NCI-H510A (cell line): ENCODE results near the gene SYTL1.
A peak's percentile ranks its signal among the peaks of the same experiment; 100 is the strongest.

Experiments used
- DNase-seq: peaks from one replicate; lab custom pipeline; 2025; lab: John Stamatoyannopoulos, UW

The SYTL1 gene

DNA sequence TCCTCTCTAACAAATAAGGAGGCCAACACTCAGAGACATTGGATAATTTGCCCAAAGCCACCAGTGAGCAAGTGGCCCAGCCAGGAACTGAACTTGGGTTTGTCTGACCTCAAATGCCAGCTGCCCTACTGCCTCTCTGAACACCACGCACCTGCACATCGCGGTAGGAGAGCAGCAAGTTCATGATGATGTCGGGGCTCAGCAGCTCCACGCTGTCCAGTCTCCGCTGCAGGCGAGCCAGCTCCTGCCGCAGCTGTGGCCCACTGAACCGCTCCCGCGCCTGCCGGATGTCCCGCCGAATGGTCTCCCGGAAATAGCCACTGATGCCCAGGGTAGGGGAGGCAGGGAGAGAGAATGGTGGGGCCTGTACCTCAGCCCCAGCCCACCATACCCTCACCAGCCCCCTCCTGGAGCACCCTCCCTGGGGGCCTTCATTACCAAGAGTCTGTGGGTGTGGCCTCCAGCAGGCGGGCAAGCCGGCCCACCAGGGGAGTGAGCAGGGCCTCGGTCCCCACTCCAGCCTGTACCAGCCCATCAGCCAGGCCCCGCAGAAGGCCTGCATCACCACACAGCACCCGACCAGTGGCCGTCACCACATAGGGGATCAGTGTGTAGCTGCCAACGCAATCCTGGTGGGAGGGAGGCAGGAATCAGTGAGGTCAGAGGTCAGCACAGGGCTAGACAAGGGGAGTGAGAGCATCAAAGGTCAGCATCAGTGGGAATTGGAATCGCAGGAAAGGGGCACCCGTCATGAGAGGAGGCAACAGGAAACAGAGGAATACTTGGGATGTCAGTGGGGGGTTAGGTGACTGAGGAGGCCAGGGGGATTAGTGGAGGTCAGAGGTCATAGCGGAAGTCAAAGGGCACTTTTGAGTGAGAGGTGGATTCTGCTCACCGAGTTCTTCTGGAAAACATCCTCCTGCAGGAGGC lies 22.2 kb downstream of the SYTL1 start:
- no peak for DNase-seq

DNA sequence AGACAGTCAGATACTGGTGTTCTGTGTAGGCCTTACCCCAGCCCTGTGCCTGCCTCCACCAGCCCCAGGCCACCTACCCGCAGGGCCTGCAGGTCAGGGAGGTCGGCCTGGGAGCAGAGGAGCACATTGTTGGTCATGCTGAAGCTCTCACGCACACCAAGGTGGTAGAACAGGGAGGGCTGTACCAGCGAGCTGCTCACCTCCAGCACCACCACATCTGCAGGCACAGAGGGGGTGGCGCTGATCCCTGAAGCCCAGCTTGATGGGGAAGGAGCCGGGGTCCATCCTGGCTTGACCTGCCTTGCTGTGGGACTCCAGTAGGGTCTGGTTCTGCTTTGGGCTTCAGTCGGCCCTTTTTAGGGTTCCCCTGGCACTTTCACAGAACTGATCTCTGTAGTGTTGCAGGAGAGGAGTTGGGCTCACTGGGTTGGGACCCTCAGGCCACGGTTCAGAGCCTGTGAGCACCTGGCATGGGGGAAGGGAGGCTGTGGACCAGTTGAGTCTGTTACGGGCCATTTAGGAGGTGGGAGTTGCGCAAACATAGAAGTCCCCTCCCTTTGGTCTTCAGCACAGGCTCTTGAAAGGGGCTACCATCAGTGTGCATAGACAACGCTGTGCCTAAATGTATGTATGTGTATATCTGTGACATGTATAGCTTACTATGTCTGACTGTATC lies 23.0 kb downstream of the SYTL1 start:
- no peak for DNase-seq

DNA sequence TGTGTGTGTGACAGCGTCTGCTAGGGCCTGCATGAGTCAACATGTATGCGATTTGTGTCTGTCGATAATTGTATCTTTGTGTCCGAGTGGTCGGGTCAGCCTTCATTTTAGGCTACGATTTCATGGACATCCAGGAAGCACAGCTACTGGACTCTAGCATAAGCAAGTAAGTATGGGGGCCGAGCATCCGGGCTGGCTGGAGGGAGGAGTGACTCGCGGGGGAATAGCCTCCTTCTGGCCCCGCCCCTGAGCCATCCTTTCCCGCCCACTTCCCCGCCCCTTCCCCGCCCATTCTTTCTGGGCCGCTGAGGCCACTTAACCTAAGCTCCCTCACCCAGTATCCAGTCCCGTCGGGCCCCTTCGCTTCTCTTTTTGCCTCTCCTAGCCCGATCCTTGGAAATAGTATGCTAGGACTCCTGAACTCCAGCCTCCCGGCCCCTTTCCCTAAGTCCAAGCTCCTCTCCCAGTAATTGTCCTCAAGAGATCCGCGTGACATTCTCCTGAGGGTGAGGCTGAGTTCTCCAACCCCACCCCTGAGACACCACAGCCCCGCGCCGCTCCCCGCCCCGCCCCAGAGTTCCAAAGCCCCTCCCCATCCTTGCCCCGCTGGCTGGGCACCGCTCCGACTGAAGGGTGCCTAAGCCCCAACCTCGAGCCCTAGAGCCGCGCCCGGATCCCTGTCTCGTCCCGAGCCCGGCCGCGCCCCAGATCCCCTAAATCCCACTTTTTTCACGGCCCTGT lies 23.7 kb downstream of the SYTL1 start:
- DNase-seq: peak; percentile 74

DNA sequence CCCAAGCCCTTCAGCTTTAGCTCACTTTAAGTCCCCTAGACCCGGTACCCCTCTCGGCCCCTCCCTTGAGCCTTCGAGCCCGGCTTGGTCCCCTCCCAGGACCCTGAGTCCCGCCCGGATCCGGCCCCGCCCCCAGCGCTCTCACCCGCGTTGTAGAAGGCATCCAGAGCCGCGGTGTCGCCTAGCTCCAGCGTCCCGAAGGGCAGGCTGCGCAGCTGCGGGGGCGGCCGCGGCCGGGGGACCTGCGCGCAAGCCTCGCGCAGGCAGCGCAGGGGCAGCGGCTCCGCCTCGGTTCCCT lies 24.2 kb downstream of the SYTL1 start:
- peak; percentile 65 for DNase-seq

DNA sequence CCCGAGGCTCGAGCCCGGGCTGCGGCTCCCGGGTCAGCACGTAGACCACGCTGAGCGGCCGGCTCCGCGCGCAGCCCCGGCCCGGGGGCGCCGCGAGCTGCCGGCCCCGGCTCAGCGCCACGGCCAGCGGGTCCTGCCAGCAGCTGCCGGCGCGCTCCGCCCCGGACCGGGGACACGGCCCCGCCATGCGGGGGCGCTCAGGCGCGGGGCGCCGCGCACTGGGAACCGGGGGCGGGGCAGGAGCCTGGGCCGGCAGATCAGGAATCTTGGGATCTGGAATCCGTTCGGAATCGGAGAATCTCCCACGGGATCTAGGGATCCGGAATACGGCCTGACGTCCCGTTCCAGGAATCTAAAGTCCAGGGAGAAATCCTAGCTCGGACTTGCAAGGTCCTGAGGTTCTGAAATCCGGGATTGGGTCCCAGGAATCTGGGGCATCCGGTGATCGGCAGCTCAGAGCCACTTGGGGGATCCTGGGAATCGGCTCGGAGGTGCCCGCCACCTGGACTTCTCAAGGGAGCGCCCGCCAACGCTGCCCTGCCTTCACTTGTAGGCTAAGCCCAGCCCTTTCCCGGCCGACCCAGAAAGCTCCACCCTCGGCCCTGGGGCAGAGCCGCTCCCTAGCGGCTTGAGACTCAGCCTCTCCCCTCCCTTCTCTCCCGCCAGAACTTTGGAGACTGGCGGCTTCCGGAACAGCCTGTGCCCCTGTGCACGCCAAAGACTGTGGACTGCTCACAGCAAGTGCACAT lies 24.8 kb downstream of the SYTL1 start, which contains the start of gene MAP3K6:
Gene MAP3K6, minus strand, starts transcription at position 551 of the 749 bp plus-strand sequence. Its CDS starts 364 bp downstream, at position 187.
- peak; percentile 81 for DNase-seq

DNA sequence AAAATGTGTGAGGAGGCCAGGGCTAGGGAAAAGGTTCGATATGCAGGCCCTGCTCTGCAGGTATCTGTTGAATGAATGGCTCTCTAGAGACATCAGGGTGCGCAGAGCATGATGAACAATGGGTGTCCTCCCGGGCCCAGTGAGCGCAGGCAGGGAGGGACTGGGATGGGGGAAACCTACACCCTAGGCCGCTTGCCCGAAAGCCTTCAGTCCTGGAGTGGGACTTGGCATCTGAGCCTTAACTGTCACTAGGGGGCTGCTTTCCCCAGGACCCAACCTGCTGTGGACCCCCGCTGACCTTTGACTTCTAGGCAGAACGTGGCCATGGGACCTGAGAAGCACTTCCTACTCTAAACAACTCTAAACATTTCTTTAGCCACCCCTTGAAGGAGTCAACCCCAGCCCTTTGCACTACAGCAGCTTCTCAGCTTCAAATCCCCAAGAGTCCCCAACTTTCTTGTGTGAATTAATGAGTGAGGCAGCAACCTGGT lies 25.4 kb downstream of the SYTL1 start:
- no peak for DNase-seq

DNA sequence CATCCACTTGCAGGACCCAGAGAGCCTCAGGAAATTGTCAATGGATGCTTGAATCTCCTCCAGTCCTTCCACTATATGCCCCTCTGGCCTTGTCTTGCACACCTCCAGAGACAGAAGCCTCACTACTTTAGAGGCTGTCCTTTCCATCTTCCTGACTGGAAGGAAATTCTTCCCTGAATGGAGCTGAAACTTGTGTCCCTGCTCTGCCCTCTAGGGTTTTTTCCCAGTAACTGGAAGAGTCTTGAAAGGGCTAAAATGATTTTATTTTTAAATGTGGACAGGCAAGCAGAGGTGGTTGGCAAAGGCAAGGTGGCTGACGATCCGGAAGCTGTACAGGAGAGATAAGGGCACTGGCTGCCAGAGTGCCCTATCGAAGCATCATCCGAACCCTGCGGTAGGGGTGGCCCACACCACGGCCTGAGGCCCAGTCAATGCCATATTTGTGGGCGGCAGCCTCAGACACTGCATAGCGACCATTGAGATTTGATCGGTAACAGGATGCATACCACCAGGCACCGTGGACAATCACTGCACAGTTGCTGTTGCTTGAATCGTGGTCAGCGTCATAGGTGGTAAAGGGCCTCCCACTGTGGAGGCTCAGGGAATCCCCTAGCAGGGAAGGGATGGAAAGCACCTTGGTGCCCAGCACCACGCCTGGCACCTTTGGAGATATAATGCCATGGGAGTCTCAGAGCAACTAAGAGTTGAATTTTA lies 27.2 kb downstream of the SYTL1 start:
- no peak for DNase-seq

DNA sequence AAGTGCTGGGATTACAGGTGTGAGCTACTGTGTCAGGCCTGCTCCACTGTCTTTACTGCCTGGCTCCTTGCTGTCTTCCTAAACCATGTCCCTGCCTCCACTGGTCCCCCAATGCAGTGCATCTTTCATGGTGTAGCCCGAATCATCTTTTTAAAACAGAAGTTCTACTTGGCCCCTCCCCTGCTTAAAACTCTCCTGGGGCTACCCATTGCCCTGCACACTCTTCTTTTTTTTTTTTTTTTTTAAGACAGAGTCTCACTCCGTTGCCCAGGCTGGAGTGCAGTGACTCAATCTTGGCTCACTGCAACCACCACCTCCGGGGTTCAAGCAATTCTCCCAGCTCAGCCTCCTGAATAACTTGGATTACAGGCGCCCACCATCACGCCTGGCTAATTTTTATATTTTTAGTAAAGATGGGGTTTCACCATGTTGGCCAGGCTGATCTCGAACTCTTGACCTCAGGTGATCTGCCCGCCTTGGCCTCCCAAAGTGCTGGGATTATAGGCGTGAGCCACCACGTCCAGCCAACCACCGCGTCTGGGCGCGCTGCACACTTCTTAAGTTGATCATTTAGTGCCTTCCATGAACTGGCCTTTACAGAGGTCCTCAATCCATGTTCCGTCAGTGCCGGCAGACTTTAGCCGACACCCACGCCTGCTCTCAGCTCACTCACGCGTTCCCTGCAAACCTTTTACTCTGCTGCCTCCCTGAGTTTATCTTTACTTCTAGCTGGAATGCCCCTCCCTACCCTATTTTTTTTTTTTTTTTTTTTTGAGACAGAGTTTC lies 30.4 kb downstream of the SYTL1 start:
- no peak for DNase-seq

DNA sequence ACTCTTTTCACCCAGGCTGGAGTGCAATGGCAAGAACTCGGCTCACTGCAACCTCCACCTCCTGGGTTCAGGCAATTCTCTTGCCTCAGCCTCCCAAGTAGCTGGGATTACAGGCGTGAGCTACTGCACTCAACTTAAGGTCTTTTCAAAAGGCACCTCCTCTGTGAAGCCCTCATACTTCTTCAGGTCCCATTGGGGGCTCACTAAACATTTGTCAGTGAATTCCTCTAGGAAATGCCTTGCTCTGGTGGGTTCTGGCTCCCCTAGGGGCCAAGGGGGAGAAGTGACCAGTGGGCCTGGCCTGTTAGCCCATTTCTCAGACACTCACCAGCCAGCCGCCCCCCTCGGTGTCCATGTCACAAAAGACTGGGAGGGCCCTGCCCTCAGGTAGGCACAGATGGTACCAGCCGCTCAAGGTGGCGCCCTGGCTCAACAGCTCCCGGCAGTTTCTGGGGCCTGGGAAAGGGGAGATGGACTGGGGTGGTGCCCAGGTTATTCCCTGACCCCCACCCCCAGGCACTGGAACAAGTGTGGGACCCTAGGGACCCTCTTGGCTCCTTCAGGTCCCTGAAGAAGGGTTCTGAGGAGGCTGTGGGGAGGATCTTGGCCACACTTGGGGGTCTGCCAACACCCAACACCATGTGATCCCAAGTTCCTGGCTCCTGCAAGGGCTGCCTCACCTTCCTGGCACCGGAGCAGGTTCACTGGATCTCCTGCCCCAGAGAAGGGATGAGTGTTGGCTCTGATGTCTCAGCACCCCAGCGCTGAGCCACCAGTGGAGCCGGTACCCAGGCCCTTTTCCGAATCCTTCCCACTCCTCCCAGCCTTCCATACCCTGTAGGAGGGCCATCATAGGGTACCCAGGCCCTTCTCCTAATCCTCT lies 31.2 kb downstream of the SYTL1 start:
- DNase-seq: no peak

DNA sequence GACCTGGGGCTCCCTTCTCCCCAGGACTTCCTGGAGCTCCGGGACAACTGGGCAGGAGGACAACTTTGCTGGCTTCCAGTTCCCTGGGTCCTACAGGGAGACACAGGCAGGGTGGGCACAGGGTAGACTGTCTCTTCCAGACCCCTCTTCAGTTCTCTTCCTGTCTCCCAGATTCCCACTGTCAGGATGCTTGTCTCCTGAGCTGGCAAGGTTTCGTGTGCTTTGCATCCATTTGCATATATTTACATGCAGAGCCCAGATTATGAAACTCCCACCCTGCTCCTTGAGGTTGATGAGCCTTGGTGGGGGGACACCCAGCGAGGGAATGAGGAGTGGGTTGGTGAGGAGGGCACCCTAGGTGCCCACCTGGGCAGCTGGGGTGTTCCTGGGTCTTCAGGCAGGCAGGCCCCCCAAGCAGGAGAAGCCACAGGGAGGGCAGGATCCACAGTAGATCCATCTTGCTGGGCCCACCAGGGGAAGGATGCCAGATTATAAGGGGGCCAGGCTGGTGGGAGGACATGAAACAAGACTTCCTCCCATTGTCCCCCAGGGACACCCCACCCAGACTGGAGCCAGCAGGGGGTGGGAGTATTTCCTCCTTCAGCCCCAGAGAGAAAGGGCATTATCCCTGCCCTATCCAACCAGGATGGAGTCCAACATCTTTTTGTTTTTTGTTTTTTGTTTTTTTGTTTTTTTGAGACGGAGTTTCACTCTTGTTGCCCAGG lies 32.7 kb downstream of the SYTL1 start, which contains the start of gene FCN3:
Gene FCN3, minus strand, starts transcription at position 463 of the 725 bp plus-strand sequence. Its CDS starts 6 bp downstream, at position 457.
- DNase-seq: no peak

DNA sequence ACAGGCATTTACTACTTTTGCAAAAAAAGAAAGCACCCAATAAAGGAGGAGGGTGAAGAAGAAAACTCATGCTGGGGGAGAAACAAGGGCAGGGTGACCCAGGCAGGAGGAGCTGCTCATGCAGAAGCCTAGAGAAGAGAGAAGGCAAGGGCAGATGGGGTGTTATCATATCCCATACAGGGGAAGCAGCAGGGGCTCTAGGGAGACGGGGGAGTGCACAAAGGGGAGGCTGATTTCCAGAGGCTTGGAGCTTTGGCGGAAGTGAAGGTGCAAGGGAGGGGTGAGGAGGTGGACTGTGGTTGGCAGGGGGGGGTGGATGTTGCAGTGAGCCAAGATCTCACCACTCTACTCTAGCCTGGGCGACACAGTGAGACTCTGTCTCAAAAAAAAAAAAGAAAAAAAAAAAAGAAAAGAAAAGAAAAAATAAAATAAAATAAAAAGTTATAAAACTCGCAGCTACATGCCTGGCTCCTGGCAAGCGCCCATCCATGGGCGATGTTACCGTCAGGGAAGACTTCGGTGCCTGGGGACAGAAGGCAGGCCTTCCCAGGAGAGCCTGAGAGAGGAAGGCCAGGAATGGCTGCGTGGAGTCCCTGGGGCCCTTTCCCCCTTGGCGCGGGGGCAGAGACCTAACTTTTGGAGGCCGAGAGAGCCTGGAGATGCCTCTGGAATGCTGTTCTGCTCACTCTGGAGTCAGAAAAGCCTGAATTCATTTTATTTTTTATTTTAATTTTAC lies 36.1 kb downstream of the SYTL1 start:
- DNase-seq: no peak

DNA sequence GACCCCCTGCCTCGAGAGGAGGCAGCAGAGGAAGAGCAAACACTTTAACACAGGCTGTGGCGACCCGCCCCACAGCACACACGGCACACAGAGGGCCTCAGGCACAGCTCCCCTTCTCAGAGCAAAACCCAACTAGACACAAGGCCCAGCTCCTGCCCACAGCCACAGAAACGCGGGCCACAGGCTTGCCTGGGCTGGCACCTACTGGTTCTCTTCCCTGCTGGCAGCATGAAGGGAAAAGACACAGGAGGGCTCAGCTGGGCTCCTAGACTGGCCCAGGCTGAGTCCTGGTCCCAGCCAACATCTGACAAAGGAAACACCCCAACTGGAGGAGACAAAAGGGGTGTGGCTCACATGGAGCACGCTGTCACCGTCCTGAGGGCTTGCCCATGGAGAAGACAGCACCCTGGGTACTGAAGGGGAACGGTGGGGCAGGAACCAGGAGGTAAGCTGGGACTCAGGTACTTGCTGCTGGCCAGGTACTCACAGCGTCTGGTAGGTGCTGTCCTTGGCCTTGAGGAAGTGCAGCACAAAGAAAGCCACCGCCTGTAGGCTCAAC lies 37.8 kb downstream of the SYTL1 start:
- no peak for DNase-seq

DNA sequence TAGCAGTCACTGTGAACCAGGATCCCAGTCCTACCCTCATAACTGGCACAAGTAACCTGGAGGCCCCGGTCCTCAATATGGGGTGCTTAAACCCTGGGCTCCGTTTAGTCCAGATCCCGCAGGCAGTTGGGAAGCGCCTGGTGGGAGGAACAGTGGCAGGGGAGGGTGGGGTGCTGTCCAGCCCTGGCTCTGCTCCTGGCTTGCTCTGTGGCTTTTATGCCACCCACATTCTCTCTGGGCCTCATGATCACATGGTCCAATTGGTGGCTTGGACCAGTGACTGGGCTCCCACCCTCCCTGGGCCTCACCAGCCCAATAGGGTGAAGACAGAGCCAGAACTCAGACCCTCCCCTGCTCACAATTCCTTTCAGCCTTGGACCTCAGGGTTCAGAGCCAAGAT lies 38.4 kb downstream of the SYTL1 start:
- DNase-seq: no peak

DNA sequence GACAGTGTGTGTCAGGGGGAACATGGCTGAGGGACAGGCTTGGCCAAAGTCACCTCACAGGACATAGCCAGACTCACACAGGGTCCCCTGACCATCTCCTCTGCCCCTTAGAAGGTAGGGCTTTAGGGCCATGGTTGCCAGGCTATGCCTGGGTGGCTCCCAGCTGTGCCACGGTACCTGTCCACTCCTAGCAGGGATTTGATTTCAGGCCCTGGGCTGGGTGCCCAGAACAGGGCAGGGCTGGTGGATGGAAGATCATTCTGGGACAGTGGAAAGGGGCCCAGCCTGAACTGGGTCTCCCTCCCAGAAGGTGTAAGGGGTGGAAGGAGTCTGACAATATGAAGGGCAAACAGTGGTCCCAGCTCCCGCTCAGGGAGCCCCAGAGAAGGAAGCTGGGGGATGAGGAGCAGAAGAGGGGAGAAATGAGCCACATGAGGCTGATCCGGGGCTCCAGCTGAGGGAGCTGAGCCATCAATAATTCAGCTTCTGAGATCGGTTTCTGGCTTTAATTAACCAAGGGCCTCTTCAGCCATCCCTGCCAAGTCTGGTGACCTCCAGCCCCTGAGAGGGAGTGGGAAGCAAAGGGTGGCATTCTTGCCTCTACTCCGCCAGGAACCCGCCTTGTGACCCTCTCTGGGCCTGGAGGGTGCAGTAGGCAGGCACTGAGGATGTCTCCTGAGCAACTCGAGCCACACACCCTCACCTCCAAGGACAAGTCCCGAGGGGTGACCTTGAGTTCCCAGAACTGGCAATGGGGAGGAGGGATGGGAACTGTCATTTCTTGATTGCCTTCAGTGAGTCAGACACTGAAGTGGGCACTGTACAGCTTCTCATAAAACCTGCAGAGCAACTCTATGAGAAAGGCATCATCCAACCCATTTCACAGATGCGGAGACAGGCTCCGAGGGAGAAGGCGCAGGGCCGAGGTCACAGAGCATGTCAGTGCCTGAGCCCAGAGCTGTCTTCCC lies 39.2 kb downstream of the SYTL1 start:
- no peak for DNase-seq

DNA sequence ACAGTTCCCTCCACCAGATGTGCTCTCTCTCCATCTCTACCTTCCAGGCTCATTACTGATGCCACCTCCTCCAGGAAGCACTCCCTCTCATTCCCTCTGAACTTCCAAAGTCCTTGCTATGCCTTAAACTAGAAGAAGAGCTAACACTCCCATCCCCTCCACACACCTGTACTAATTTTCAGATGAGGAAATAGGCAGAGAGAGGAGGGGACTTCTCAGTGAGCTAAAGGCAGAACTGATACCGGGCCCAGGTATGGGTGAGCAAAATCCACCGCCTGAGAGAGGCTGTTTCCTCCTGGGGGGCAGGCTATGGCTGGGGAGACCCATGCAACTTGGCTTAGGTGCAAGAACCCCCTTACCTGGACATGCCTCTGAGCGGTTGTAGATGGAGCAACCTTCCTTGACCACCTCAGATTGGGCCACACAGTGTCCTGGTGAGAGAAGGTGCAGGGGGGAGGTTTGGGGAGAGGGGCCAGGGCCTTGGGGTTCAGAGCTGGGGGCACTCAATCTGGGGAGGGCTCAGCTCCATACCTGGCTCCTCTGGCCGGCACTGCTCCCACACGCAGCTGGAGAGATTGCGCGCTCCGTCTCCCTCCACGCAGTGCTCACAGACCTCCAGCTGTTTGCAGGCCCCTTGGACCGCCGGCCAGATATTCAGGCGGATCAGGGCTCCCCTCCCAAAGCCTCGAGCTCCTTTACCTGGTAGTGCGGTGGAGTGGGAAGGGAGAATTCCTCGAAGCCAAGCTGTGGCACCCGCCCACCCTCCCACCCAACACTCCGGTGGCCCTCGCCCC lies 40.3 kb downstream of the SYTL1 start:
- no peak for DNase-seq
